ENCODE measurements around the gene RGS16.
A peak's percentile ranks its signal among the peaks of the same experiment; 100 is the strongest.

Gene RGS16

GRCh38 chr1:182630586-182630985 lies 26.4 kb upstream of the RGS16 start:
- no peak for DNase-seq (ENCODE audit: low read depth in 1 of 2, low spot score in 1 of 2)

- DNase-seq (ENCODE audit: low read depth in 1 of 2, low spot score in 1 of 2), result peak; percentile 14 to 27
Measured at GRCh38 chr1:182629499-182630096, 25.4 kb upstream of the RGS16 start.

- DNase-seq (ENCODE audit: low read depth in 1 of 2, low spot score in 1 of 2), result no peak
Measured at GRCh38 chr1:182629080-182629479, 24.9 kb upstream of the RGS16 start.

- no peak for DNase-seq (ENCODE audit: low read depth in 1 of 2, low spot score in 1 of 2)
Measured at GRCh38 chr1:182628657-182629056, 24.5 kb upstream of the RGS16 start.

- DNase-seq (ENCODE audit: low read depth in 1 of 2, low spot score in 1 of 2), result no peak
Measured at GRCh38 chr1:182627622-182628021, 23.4 kb upstream of the RGS16 start.

- DNase-seq (ENCODE audit: low read depth in 1 of 2, low spot score in 1 of 2), result no peak
Measured at GRCh38 chr1:182626527-182626926, 22.3 kb upstream of the RGS16 start.

- no peak for DNase-seq (ENCODE audit: low read depth in 1 of 2, low spot score in 1 of 2)
Measured at GRCh38 chr1:182625719-182626504, 21.7 kb upstream of the RGS16 start.

GRCh38 chr1:182625024-182625423 lies 20.8 kb upstream of the RGS16 start:
- DNase-seq (ENCODE audit: low read depth in 1 of 2, low spot score in 1 of 2), result no peak

- DNase-seq (ENCODE audit: low read depth in 1 of 2, low spot score in 1 of 2), result no peak
Measured at GRCh38 chr1:182624577-182624976, 20.4 kb upstream of the RGS16 start.

- DNase-seq (ENCODE audit: low read depth in 1 of 2, low spot score in 1 of 2), result no peak
Measured at GRCh38 chr1:182622901-182623528, 18.8 kb upstream of the RGS16 start.

- DNase-seq (ENCODE audit: low read depth in 1 of 2, low spot score in 1 of 2), result no peak
Measured at GRCh38 chr1:182621906-182622305, 17.7 kb upstream of the RGS16 start.

- no peak for DNase-seq (ENCODE audit: low read depth in 1 of 2, low spot score in 1 of 2)
Measured at GRCh38 chr1:182620924-182621585, 16.9 kb upstream of the RGS16 start.

- no peak for DNase-seq (ENCODE audit: low read depth in 1 of 2, low spot score in 1 of 2)
Measured at GRCh38 chr1:182617734-182618351, 13.7 kb upstream of the RGS16 start.

- DNase-seq (ENCODE audit: low read depth in 1 of 2, low spot score in 1 of 2), result no peak
Measured at GRCh38 chr1:182617014-182617429, 12.8 kb upstream of the RGS16 start.

- DNase-seq (ENCODE audit: low read depth in 1 of 2, low spot score in 1 of 2), result peak; percentile 57 to 68
Measured at GRCh38 chr1:182616130-182617013, 12.2 kb upstream of the RGS16 start.

GRCh38 chr1:182615468-182616129 lies 11.4 kb upstream of the RGS16 start:
- no peak for DNase-seq (ENCODE audit: low read depth in 1 of 2, low spot score in 1 of 2)

GRCh38 chr1:182614796-182615454 lies 10.7 kb upstream of the RGS16 start:
- DNase-seq (ENCODE audit: low read depth in 1 of 2, low spot score in 1 of 2), result peak in 1 of 2 donors; percentile 44

- DNase-seq (ENCODE audit: low read depth in 1 of 2, low spot score in 1 of 2), result no peak
Measured at GRCh38 chr1:182611787-182612186, 7.6 kb upstream of the RGS16 start.

GRCh38 chr1:182611326-182611725 lies 7.1 kb upstream of the RGS16 start:
- no peak for DNase-seq (ENCODE audit: low read depth in 1 of 2, low spot score in 1 of 2)
